ENCODE measurements around the gene ANP32A. TPM values are rescaled to one million over a fixed set of nuclear protein-coding genes. Genes with fewer than 3 reads are reported as not detected.

ANP32A gene
- total and polyA plus RNA-seq, 9 of the 15 experiments (the other 6 are each of a cell fraction or from before 2014, with no cell fraction given), result 13.2 to 656 (median 210) TPM

- TF ChIP-seq DLX4 (CRISPR knock-in tag; IDR thresholded peaks at IDR 0.05), result no peak
- TF ChIP-seq ZNF224 (CRISPR knock-in tag; IDR thresholded peaks at IDR 0.05), result no peak
- 0 out of 2 replicates have a peak, but pooled peaks have one; percentile 42 for TF ChIP-seq ZBTB1 (CRISPR knock-in tag; IDR thresholded peaks at IDR 0.05; ENCODE audit: borderline replicate concordance, low read depth)
- TF ChIP-seq MECOM (CRISPR knock-in tag; IDR thresholded peaks at IDR 0.05), result no peak
- TF ChIP-seq RBBP5 (IDR thresholded peaks at IDR 0.05; ENCODE audit: borderline replicate concordance, insufficient read depth, low read length, poor library complexity, severe bottlenecking), result peak; percentile 76
- TF ChIP-seq ZKSCAN1 (IDR thresholded peaks at IDR 0.05; ENCODE audit: low read depth, low read length), result no peak
- 0 out of 2 replicates have a peak, but pooled peaks have one; percentile 55 for TF ChIP-seq FOXP4 (CRISPR knock-in tag; IDR thresholded peaks at IDR 0.05; ENCODE audit: borderline replicate concordance)
- no peak for TF ChIP-seq DIDO1 (tag; IDR thresholded peaks at IDR 0.05; ENCODE audit: low read depth)
- TF ChIP-seq ELK3 (CRISPR knock-in tag; IDR thresholded peaks at IDR 0.05), result no peak
- no peak for TF ChIP-seq ZNF3 (CRISPR knock-in tag; IDR thresholded peaks at IDR 0.05)
- TF ChIP-seq MAX (CRISPR knock-in tag; IDR thresholded peaks at IDR 0.05), result peak; percentile 3; the same call in 1 of the 2 replicates
- TF ChIP-seq MCM7 (IDR thresholded peaks at IDR 0.05), result no peak
- no peak for TF ChIP-seq CUX1 (CRISPR knock-in tag; IDR thresholded peaks at IDR 0.05)
- TF ChIP-seq ZNF395 (CRISPR knock-in tag; IDR thresholded peaks at IDR 0.05), result peak; percentile 85
- no peak for TF ChIP-seq SMARCA5 (IDR thresholded peaks at IDR 0.05)
Observed at GRCh38 chr15:68817304-68818065, 3.2 kb downstream of the ANP32A start (continued).

All from K562 (cell line).